ENCODE measurements around the gene DOCK4. TPM values are rescaled to one million over a fixed set of nuclear protein-coding genes. Genes with fewer than 3 reads are reported as not detected.

The DOCK4 gene
- total and polyA plus RNA-seq, 2 of the 8 experiments (the other 6 are each of a cell fraction or from before 2014, with no cell fraction given) = 5.1 to 23.6 TPM

GRCh38 chr7:111952783-111953182 is 253.4 kb downstream of the DOCK4 start:
- DNase-seq (ENCODE audit: low read depth in 1 of 2, low spot score in 2 of 2) = no peak
- no peaks in the 10 kb centered on the region for H4K20me1 ChIP-seq (replicated peaks in 1 of 2; ENCODE audit: control insufficient read depth in 1 of 2, insufficient read depth in 2 of 2, low read length in 2 of 2)
- no peak overlapping the region for H4K91ac ChIP-seq (replicated peaks; ENCODE audit: insufficient read length, low read length)
- no peak for FAIRE-seq
- H3K23ac ChIP-seq (ENCODE audit: insufficient read length) = no peak overlapping the region
- no peak overlapping the region for H2AFZ ChIP-seq (ENCODE audit: low read length)
- no peak overlapping the region for H3K56ac ChIP-seq (replicated peaks; ENCODE audit: insufficient read length, low read depth, low read length)
- H2AK5ac ChIP-seq (ENCODE audit: low read depth, low read length) = no peak overlapping the region
- no peak overlapping the region for H2BK5ac ChIP-seq (ENCODE audit: low read depth, low read length)
- 86% methylated on average over 4 of the region's 4 CpGs; no CpG with 5 or more reads in 1 of the 2 experiments for WGBS, 2 experiments (ENCODE audit: extremely low coverage in 1 of 2, insufficient coverage in 1 of 2, insufficient read length in 1 of 2, insufficient replicate concordance in 2 of 2, low coverage in 1 of 2, low lambda C conversion rate in 2 of 2, missing lambda C conversion rate in 1 of 2)
- no peak overlapping the region for H3K14ac ChIP-seq (ENCODE audit: insufficient read length)
- H3K27ac ChIP-seq (ENCODE audit: low read depth, low read length) = no peak overlapping the region
- H3K27me3 ChIP-seq (replicated peaks in 1 of 4; ENCODE audit: control insufficient read depth in 3 of 4, extremely low read depth in 1 of 4, insufficient read depth in 3 of 4, low read length in 3 of 4) = no peaks in the 10 kb centered on the region
- peaks cover 0 to 2% (median 0%) of the 10 kb centered on the region in 4 experiments; a peak in 1 of 7 replicates for H3K4me1 ChIP-seq (replicated peaks in 1 of 4; ENCODE audit: control insufficient read depth in 3 of 4, insufficient read depth in 4 of 4, low read length in 3 of 4)
- no peak overlapping the region for H3K9ac ChIP-seq (replicated peaks in 1 of 4; ENCODE audit: extremely low read depth in 1 of 4, low read depth in 3 of 4, low read length in 3 of 4)
- H4K8ac ChIP-seq (ENCODE audit: extremely low read depth, insufficient read depth, low read length) = no peak overlapping the region
- H3K18ac ChIP-seq (ENCODE audit: extremely low read depth, low read length) = no peak overlapping the region
- no peak overlapping the region for H2BK20ac ChIP-seq (ENCODE audit: low read length)
- H3K4me2 ChIP-seq (ENCODE audit: insufficient read depth in 1 of 2, low read depth in 2 of 2, low read length in 2 of 2) = no peak overlapping the region
- H3K36me3 ChIP-seq (ENCODE audit: control insufficient read depth in 2 of 4, insufficient read depth in 4 of 4, low read length in 3 of 4) = no peaks in the 10 kb centered on the region
- no peaks in the 10 kb centered on the region for H3K9me3 ChIP-seq (ENCODE audit: insufficient read depth in 2 of 2, low read depth in 1 of 2, low read length in 1 of 2)
- H3K23me2 ChIP-seq (ENCODE audit: low read depth, low read length) = no peaks in the 10 kb centered on the region
- H2BK12ac ChIP-seq (ENCODE audit: low read depth, low read length) = no peak overlapping the region
- H4K5ac ChIP-seq (ENCODE audit: insufficient read length, low read depth, low read length) = no peak overlapping the region
- no peak overlapping the region for H2BK120ac ChIP-seq (replicated peaks; ENCODE audit: low read depth, low read length)
- H3K79me1 ChIP-seq (ENCODE audit: low read depth, low read length) = no peaks in the 10 kb centered on the region
- POLR2A ChIA-PET (ENCODE audit: partially characterized antibody) = no interaction called here
- no peak overlapping the region for H3K4ac ChIP-seq (replicated peaks; ENCODE audit: insufficient read length, low read depth, low read length)
- CTCF ChIA-PET (ENCODE audit: partially characterized antibody) = interaction anchor here (1.2 to 2.2 kb wide), 3 partner anchors 10 to 211 kb away, joined by 4 to 8 read pairs (median 7); no protein-coding TSS in a partner anchor
- no peak overlapping the region for H3K4me3 ChIP-seq (ENCODE audit: extremely low read depth in 1 of 4, insufficient read depth in 2 of 4, low read depth in 3 of 4, low read length in 4 of 4)
- H3K79me2 ChIP-seq (ENCODE audit: control insufficient read depth in 1 of 2, insufficient read depth in 2 of 2, low read length in 2 of 2) = no peaks in the 10 kb centered on the region
- no peak overlapping the region for H2BK15ac ChIP-seq (ENCODE audit: low read length)
- TF ChIP-seq, protein P1, sequence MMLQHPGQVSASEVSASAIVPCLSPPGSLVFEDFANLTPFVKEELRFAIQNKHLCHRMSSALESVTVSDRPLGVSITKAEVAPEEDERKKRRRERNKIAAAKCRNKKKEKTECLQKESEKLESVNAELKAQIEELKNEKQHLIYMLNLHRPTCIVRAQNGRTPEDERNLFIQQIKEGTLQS (IDR thresholded peaks at IDR 0.05; ENCODE audit: insufficient read depth, low read depth, low read length) = no peak
- no peak for TF ChIP-seq BCL11A (IDR thresholded peaks at IDR 0.05; ENCODE audit: low read depth in 2 of 2, low read length in 2 of 2)

Measured in H1 (cell line).